DMS53 (cell line): ENCODE results near the gene CHD8.
"Not testable (repeated sequence)": the region's sequence is repeated elsewhere in the genome, so short reads cannot be mapped to it uniquely, and the experiment has no call there.

ENCODE experiments used
- DNase-seq: peaks from one replicate; lab custom pipeline; 2025; lab: John Stamatoyannopoulos, UW

Gene CHD8

DNA sequence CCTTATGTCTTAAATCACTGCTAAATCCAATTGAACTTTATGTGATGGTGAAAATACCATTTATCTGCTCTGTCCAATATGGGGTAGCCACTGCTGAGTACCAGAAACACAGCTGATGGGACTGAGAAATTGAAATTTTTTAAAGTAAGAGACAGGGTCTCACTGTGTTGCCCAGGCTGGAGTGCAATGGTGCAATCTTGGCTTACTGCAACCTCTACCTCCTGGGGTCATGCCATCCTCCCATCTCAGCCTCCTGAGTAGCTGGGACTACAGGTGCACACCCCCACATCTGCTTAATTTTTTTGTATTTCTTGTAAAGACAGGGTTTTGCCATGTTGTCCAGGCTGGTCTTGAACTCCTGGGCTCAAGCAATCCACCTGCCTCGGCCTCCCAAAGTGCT is 83.1 kb downstream of the CHD8 start:
- not testable (repeated sequence) for DNase-seq

DNA sequence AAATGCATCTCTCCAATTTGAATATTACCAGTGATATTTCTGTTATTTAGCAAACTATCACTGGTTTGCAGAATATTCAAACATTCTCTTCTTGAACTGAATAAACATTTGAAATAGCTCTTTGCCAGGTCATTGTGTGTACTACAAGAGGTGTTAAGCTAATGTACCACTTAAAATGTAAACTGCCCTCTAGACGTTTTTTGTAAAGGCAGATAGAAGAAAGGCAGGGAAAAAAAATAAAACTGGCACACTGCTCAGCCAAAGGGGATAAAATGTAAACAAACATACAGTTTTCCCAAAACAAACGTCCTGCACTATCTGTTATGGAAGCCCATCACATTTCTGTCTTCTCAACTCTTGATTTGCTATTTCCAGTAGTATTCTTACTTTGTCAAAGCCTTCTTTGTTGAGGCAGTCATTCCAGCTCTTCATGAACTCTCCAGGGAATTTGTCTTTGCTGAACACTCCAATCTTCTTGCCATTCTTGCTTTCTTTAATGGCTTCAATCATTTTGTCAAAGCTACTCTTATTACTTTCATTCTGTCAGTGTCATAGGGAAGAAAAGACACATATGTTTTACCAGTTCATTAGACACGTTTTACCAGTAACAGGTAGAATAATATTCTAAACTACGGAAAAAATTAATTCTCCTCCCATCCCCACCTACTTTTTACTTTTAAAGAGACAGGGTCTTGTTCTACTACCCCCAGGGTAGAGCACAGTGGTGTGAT is 85.8 kb downstream of the CHD8 start:
- DNase-seq = no peak

DNA sequence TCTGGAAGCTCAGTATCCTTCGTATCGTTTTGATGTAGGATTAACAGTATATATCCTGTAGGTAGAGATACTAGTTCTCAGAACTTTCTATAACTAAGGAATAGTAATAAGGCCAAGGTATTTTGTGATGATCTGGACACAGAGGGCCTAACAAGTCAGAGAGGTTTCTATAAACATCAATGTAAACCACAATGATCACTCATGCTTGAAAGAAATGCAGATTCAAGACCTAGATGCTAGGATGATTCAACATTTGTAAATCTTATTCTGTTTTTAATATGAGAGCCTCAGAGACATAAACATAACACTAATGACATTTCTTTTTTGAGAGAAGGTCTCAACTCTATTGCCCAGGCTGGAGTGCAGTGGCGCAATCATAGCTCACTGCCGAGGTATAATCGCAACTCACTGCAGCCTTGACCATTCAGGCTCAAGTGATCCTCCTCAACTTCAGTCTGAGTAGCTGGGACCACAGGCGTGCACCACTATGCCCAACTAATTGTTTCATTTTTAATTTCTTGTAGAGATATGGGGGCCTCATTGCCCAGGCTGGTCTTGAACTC is 88.3 kb downstream of the CHD8 start:
- DNase-seq = no peak

DNA sequence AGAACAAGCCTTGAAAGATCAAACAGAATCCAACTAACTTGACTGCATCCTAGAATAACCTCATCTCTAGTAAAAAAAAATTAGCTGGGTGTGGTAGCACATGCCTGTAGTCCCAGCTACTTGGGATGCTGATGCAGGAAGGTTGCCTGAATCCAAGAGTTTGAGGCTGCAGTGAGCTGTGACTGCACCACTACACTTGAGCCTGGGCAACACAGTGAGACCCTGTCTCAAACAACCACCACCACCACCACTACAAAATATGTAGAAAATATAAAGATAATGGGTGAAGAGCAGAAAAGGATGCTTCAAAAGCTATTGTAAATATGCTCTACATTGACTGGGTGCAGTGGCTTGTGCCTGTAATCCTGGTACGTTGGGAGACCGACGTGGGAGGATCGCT is 99.4 kb downstream of the CHD8 start:
- no peak for DNase-seq

DNA sequence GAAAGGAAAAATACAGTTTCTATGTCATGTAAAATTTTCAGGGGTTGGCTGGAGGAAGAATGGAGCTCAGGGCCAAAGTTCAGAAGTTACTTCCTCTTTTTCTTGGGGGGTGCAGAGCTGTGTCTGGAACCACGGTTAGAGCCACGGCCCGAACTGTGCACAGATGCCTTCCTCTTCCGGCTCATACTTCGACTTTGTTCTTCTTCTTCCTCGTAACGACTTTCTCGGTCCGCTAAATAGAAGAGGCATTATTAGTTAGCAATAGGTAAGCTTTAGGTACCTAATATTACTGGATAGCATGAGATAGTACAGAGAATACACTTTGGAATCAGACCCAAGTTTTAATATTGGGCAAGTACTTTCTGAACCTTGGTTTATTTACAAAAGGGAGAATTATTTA is 103.3 kb downstream of the CHD8 start:
- no peak for DNase-seq

- DNase-seq = no peak
Observed at GRCh38 chr14:21350539-21350938, 105.4 kb downstream of the CHD8 start.

DNA sequence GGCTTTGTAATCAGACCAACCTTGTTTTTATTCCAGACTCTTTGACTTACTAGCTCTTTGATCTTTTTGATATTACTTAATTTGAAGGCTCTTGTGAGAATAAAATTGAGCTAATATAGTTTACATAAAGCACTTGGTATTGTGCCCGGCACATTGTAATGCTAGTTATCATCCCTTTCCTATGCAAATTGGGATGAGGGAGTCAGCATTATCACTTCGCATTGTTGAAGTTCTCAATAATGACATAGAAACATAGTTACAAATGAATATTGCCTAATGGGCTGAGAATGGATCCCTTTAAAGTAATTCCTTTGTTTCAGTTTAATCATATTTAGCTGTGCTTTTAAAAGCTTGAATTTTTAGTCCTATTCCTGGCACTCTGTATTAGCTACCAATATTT is 108.7 kb downstream of the CHD8 start:
- no peak for DNase-seq

DNA sequence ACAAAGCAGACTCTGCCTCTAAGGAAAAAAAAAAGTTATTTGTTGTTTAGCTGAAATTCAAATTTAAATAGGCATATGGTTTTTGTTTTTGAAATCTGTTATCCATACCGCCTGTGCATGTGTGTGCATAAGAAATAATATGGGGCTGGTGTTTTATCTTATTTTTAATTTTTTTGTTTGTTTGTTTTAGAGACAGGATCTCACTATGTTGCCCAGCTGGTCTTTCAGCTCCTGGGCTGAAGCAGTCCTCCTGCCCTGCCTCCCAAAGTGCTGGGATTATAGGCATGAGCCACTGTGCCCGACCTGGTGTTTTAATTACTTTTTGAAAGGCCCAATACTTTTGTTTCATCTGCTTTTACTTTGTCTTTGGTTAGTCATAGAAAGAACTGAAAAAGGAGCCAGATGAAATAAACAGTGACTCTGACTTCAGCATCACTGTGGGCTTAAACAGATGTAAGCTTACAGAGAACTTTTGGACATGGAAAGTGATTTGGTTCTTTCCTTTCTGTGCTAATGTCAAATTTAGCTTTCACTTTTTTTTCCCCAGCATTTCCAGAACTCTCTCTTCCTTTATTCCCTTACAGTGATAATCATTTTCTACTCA is 109.3 kb downstream of the CHD8 start:
- DNase-seq = no peak

DNA sequence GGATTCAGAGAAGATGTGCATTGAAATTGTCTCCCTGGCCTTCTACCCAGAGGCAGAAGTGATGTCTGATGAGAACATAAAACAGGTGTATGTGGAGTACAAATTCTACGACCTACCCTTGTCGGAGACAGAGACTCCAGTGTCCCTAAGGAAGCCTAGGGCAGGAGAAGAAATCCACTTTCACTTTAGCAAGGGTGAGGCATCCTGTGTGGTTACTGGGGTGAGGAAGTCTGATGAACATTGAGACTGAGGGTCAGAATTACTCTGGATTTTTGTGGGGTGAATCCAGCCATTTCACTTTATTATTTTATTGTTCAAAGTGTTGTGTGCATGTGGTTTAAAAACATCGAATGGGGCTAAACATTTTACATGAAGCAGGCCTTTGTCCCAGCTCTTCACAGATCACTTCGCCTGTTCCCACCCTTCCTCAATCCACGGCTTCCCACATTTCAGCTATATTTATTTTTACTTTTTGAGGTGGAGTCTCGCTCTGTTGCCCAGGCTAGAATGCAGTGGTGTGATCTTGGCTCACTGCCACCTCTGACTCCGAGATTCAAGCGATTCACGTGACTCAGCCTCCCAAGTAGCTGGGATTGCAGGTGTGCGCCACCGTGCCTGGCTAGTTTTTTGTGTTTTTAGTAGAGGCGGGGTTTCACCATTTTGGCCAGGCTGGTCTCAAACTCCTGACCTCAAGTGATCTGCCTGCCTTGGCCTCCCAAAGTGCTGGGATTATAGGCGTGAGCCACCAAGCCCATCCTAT is 112.7 kb downstream of the CHD8 start:
- no peak for DNase-seq
